IPS-NIHi7 (cell line): ENCODE results near the gene LYZL4.

Experiments
- DNase-seq: peaks from one replicate; pipeline ENCODE4 v3.0.0; 2012; ENCODE audit warnings: mixed read lengths; ENCODE audit errors: extremely low spot score

The LYZL4 gene

GRCh38 chr3:42425736-42426407, 15.5 kb upstream of the LYZL4 start:
- no peak for DNase-seq

GRCh38 chr3:42424911-42425310, 14.5 kb upstream of the LYZL4 start:
- no peak for DNase-seq

GRCh38 chr3:42421818-42422796, 11.7 kb upstream of the LYZL4 start:
- no peak for DNase-seq

- DNase-seq, result no peak
Observed at GRCh38 chr3:42419563-42419962, 9.2 kb upstream of the LYZL4 start.

- no peak for DNase-seq
Observed at GRCh38 chr3:42412526-42413155, 2.2 kb upstream of the LYZL4 start.

GRCh38 chr3:42411429-42411828, 1.0 kb upstream of the LYZL4 start:
- no peak for DNase-seq

- DNase-seq, result no peak
Observed at GRCh38 chr3:42408156-42408555, 2.3 kb downstream of the LYZL4 start.

GRCh38 chr3:42406727-42407450, 3.5 kb downstream of the LYZL4 start:
- DNase-seq, result no peak

- DNase-seq, result no peak
Observed at GRCh38 chr3:42405857-42406256, 4.6 kb downstream of the LYZL4 start.

GRCh38 chr3:42403737-42404136, 6.7 kb downstream of the LYZL4 start:
- DNase-seq, result no peak

GRCh38 chr3:42402394-42403096, 7.9 kb downstream of the LYZL4 start:
- no peak for DNase-seq

GRCh38 chr3:42398080-42398479, 12.3 kb downstream of the LYZL4 start:
- no peak for DNase-seq

GRCh38 chr3:42397644-42398043, 12.8 kb downstream of the LYZL4 start:
- no peak for DNase-seq

- no peak for DNase-seq
Observed at GRCh38 chr3:42394579-42395288, 15.7 kb downstream of the LYZL4 start.

- no peak for DNase-seq
Observed at GRCh38 chr3:42387802-42388651, 22.4 kb downstream of the LYZL4 start.

- no peak for DNase-seq
Observed at GRCh38 chr3:42381551-42382082, 28.8 kb downstream of the LYZL4 start.

GRCh38 chr3:42377681-42378080, 32.7 kb downstream of the LYZL4 start:
- DNase-seq, result no peak

GRCh38 chr3:42376344-42376798, 34.0 kb downstream of the LYZL4 start:
- DNase-seq, result no peak

GRCh38 chr3:42375121-42375800, 35.1 kb downstream of the LYZL4 start:
- no peak for DNase-seq
